HEK293T (cell line): ENCODE results near the gene LMX1A.

Experiments
- CTCF ChIA-PET: fragments of 350-600 bp; formaldehyde crosslinking; extraction: SDS; loops from one replicate; lab custom pipeline; 2021; ENCODE audit warnings: antibody characterized with exemption, inconsistent platforms; lab: Yijun Ruan, JAX
- POLR2A ChIA-PET: fragments of 350-600 bp; formaldehyde crosslinking; extraction: SDS; loops from one replicate; lab custom pipeline; 2020; ENCODE audit warnings: antibody characterized with exemption, inconsistent platforms; lab: Yijun Ruan, JAX
- DNase-seq: peaks from one replicate; pipeline ENCODE4 v3.0.0; 2012; ENCODE audit warnings: mixed read lengths; ENCODE audit errors: extremely low spot score
- ARNT ChIP-seq: fragments of 450-650 bp; IDR thresholded peaks from 2 replicates; pipeline ENCODE4 v1.6.1; 2017; ENCODE audit warnings: mild to moderate bottlenecking
- BHLHE40 ChIP-seq: fragments of 450-650 bp; IDR thresholded peaks from 2 replicates; pipeline ENCODE4 v1.6.1; 2016; ENCODE audit warnings: mild to moderate bottlenecking, moderate library complexity, borderline replicate concordance
- CTBP1 ChIP-seq: fragments of 450-650 bp; IDR thresholded peaks from 2 replicates; pipeline ENCODE4 v1.6.1; 2016; ENCODE audit warnings: borderline replicate concordance
- ELF4 ChIP-seq: fragments of 450-650 bp; IDR thresholded peaks from 2 replicates; pipeline ENCODE4 v1.6.1; 2017; ENCODE audit warnings: antibody characterized with exemption
- FOXA1 ChIP-seq: fragments of 450-650 bp; IDR thresholded peaks from 2 replicates; pipeline ENCODE4 v1.6.1; 2016; ENCODE audit warnings: mild to moderate bottlenecking
- FOXK2 ChIP-seq: fragments of 450-650 bp; IDR thresholded peaks from 2 replicates; pipeline ENCODE4 v1.6.1; 2016; ENCODE audit warnings: mild to moderate bottlenecking
- FOXM1 ChIP-seq: fragments of 450-650 bp; IDR thresholded peaks from 2 replicates; pipeline ENCODE4 v1.6.1; 2017; ENCODE audit warnings: mild to moderate bottlenecking, borderline replicate concordance
- HDGF ChIP-seq: fragments of 450-650 bp; IDR thresholded peaks from 2 replicates; pipeline ENCODE4 v1.6.1; 2017; ENCODE audit warnings: antibody characterized with exemption, borderline replicate concordance
- L3MBTL2 ChIP-seq: fragments of 450-650 bp; conservative IDR thresholded peaks from 2 replicates; pipeline ENCODE4 v1.6.1; 2016; ENCODE audit warnings: mild to moderate bottlenecking
- LEF1 ChIP-seq: fragments of 450-650 bp; IDR thresholded peaks from 2 replicates; pipeline ENCODE4 v1.6.1; 2017; ENCODE audit warnings: mild to moderate bottlenecking, borderline replicate concordance
- NFRKB ChIP-seq: fragments of 450-650 bp; IDR thresholded peaks from 2 replicates; pipeline ENCODE4 v1.6.1; 2016; ENCODE audit warnings: mild to moderate bottlenecking, moderate library complexity
- PKNOX1 ChIP-seq: fragments of 450-650 bp; IDR thresholded peaks from 2 replicates; pipeline ENCODE4 v1.6.1; 2016
- SP1 ChIP-seq: fragments of 450-650 bp; IDR thresholded peaks from 2 replicates; pipeline ENCODE4 v1.6.1; 2017
- SUZ12 ChIP-seq: fragments of 450-650 bp; IDR thresholded peaks from 2 replicates; pipeline ENCODE4 v1.6.1; 2016; ENCODE audit warnings: mild to moderate bottlenecking
- TARDBP ChIP-seq: fragments of 450-650 bp; IDR thresholded peaks from 2 replicates; pipeline ENCODE4 v1.6.1; 2016
- ZNF384 ChIP-seq: fragments of 450-650 bp; IDR thresholded peaks from 2 replicates; pipeline ENCODE4 v1.6.1; 2016

Gene LMX1A

GRCh38 chr1:165153182-165153581, 203.3 kb downstream of the LMX1A start:
- DNase-seq = no peak
- ChIA-PET CTCF (no interaction called here), POLR2A (no interaction called here)
- TF ChIP-seq LEF1 = no peak
- TF ChIP-seq BHLHE40 = no peak
- TF ChIP-seq ARNT = no peak
- TF ChIP-seq CTBP1 = no peak
- no peak for TF ChIP-seq NFRKB
- no peak for TF ChIP-seq SP1
- TF ChIP-seq FOXK2 = no peak
- TF ChIP-seq ELF4 = no peak
- no peak for TF ChIP-seq PKNOX1
- TF ChIP-seq TARDBP = no peak
- TF ChIP-seq FOXM1 = no peak
- TF ChIP-seq L3MBTL2 = no peak
- TF ChIP-seq ZNF384 = no peak
- no peak for TF ChIP-seq FOXA1
- TF ChIP-seq HDGF = no peak
- TF ChIP-seq SUZ12 = no peak

- peak; percentile 59 for DNase-seq
- ChIA-PET CTCF (no interaction called here), POLR2A (no interaction called here)
- peak; percentile 64 for TF ChIP-seq PKNOX1
- no peak for TF ChIP-seq HDGF
- TF ChIP-seq NFRKB = no peak
- no peak for TF ChIP-seq FOXM1
- no peak for TF ChIP-seq TARDBP
- no peak for TF ChIP-seq ARNT
Measured at GRCh38 chr1:165152727-165153126, 203.8 kb downstream of the LMX1A start.

GRCh38 chr1:165152109-165152508, 204.4 kb downstream of the LMX1A start:
- ChIA-PET POLR2A (no interaction called here), CTCF (no interaction called here)
- DNase-seq = no peak
- no peak for TF ChIP-seq FOXK2
- TF ChIP-seq PKNOX1 = no peak
- TF ChIP-seq SP1 = no peak
- TF ChIP-seq ELF4 = no peak
- TF ChIP-seq SUZ12 = no peak
- no peak for TF ChIP-seq ZNF384
- no peak for TF ChIP-seq ARNT
- TF ChIP-seq BHLHE40 = no peak
- TF ChIP-seq FOXM1 = no peak
- no peak for TF ChIP-seq LEF1
- no peak for TF ChIP-seq TARDBP
- no peak for TF ChIP-seq NFRKB
- no peak for TF ChIP-seq FOXA1
